PC-9 (cell line): ENCODE measurements around the gene CFAP97D2. TPM values are rescaled to one million over a fixed set of nuclear protein-coding genes. Genes with fewer than 3 reads are reported as not detected.

Experiments used
- BruUV-seq: library from RNA; stranded (reverse); fragments of 400-500 nt; replicated peaks from 2 replicates; lab custom pipeline; 2021; lab: Mats Ljungman, UMichigan
- CTCF ChIA-PET: fragments of 300-600 bp; sonication (Branson Sonifier 250); formaldehyde crosslinking; loops from one replicate; lab custom pipeline; 2022; ENCODE audit warnings: antibody characterized with exemption; lab: Charles Lee
- POLR2A ChIA-PET: fragments of 300-600 bp; sonication (Branson Sonifier 250); formaldehyde crosslinking; loops from one replicate; lab custom pipeline; 2022; ENCODE audit warnings: antibody characterized with exemption; ENCODE audit not compliant: unreplicated experiment; lab: Charles Lee
- DNase-seq, 2 experiments: peaks; one replicate each; pipeline versions ENCODE4 v3.0.0 to v3.0.0-alpha.2; 2015 to 2022; ENCODE audit warnings: mixed read lengths in 1 of 2
- H2AFZ ChIP-seq: fragments of 200-600 bp; sonication (generic); 2 replicates; pipeline ENCODE4 v1.8.1; 2017; ENCODE audit warnings: antibody characterized with exemption
- H3F3A ChIP-seq: fragments of 200-600 bp; sonication (generic); 2 replicates; pipeline ENCODE4 v1.8.1; 2017; ENCODE audit warnings: antibody characterized with exemption, mild to moderate bottlenecking, low read depth; ENCODE audit not compliant: insufficient read depth
- H3K27ac ChIP-seq: fragments of 200-600 bp; sonication (generic); 2 replicates; pipeline ENCODE4 v1.6.1; 2016; ENCODE audit warnings: mixed run types
- H3K27me3 ChIP-seq: fragments of 200-600 bp; sonication (generic); 2 replicates; pipeline ENCODE4 v1.6.1; 2016; ENCODE audit warnings: low read depth, mixed run types; ENCODE audit not compliant: insufficient read depth
- H3K36me3 ChIP-seq: fragments of 200-600 bp; sonication (generic); 2 replicates; pipeline ENCODE4 v1.6.1; 2016; ENCODE audit warnings: low read depth, mixed run types
- H3K4me1 ChIP-seq: fragments of 200-600 bp; sonication (generic); replicated peaks from 2 replicates; pipeline ENCODE4 v1.6.1; 2016; ENCODE audit warnings: mixed run types; ENCODE audit not compliant: insufficient read depth
- H3K4me2 ChIP-seq: fragments of 200-600 bp; sonication (generic); 2 replicates; pipeline ENCODE4 v1.6.1; 2017; ENCODE audit warnings: mixed run types
- H3K4me3 ChIP-seq: fragments of 200-600 bp; sonication (generic); 2 replicates; pipeline ENCODE4 v1.6.1; 2016; ENCODE audit warnings: mixed run types
- H3K79me2 ChIP-seq: fragments of 200-600 bp; sonication (generic); 2 replicates; pipeline ENCODE4 v1.6.1; 2017; ENCODE audit warnings: low read depth, mixed run types
- H3K9me2 ChIP-seq: fragments of 200-600 bp; sonication (generic); 2 replicates; pipeline ENCODE4 v1.8.1; 2017; ENCODE audit warnings: mild to moderate bottlenecking; ENCODE audit not compliant: insufficient read depth
- H3K9me3 ChIP-seq: fragments of 200-600 bp; sonication (generic); 2 replicates; pipeline ENCODE4 v1.8.1; 2016; ENCODE audit warnings: low read depth; ENCODE audit not compliant: insufficient read depth
- H4K20me1 ChIP-seq: fragments of 200-600 bp; sonication (generic); 2 replicates; pipeline ENCODE4 v1.8.1; 2017; ENCODE audit not compliant: insufficient read depth
- EZH2 ChIP-seq: fragments of 200-600 bp; sonication (generic); IDR thresholded peaks from 2 replicates; pipeline ENCODE4 v1.8.0; 2017; ENCODE audit warnings: antibody characterized with exemption, low read depth
- intact Hi-C: fragments of 100-400 bp; cut with micrococcal nuclease; formaldehyde crosslinking; loops from one replicate; pipeline ENCODE4 v1.10.0; 2022; ENCODE audit not compliant: unreplicated experiment
- total RNA-seq: library from RNA; stranded (reverse); gene quantifications from 2 replicates; pipeline ENCODE4 v1.2.3, GENCODE V29; 2021
- TF ChIP-seq, protein P1 (sequence below): fragments of 200-600 bp; sonication (generic); conservative IDR thresholded peaks from 2 replicates; pipeline ENCODE4 v1.6.1; 2017; ENCODE audit warnings: mixed run types, antibody characterized with exemption, mild to moderate bottlenecking, moderate library complexity

Gene CFAP97D2
- total RNA-seq, 1 experiment from 2014 or later = not detected

DNA sequence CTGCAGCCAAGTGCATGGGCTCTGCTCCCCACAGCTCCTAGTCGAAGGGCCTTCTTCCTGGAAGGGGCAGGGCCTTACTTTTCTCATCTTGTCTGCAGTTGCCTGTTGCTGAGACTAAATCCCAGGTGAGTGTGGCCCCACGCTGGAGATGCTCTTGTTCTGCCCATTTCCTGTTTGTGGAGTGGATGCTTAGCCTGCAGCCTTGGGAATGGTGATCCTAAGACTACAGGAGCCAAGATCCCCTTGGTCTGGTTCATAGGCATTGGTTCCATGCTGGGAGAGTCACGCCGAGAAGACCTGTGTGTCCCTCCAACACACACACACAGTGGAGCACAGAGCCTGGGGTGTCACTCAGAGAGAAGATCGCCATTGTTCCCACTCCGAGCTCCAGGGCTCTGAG, 23.5 kb downstream of the CFAP97D2 start:
- no peak for DNase-seq
- TF ChIP-seq EZH2 = no peak
- TF ChIP-seq, protein P1, sequence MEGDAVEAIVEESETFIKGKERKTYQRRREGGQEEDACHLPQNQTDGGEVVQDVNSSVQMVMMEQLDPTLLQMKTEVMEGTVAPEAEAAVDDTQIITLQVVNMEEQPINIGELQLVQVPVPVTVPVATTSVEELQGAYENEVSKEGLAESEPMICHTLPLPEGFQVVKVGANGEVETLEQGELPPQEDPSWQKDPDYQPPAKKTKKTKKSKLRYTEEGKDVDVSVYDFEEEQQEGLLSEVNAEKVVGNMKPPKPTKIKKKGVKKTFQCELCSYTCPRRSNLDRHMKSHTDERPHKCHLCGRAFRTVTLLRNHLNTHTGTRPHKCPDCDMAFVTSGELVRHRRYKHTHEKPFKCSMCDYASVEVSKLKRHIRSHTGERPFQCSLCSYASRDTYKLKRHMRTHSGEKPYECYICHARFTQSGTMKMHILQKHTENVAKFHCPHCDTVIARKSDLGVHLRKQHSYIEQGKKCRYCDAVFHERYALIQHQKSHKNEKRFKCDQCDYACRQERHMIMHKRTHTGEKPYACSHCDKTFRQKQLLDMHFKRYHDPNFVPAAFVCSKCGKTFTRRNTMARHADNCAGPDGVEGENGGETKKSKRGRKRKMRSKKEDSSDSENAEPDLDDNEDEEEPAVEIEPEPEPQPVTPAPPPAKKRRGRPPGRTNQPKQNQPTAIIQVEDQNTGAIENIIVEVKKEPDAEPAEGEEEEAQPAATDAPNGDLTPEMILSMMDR = no peak
- no peaks in the 10 kb centered on the region for H3K4me1 ChIP-seq
- ChIA-PET CTCF (no interaction called here), POLR2A (no interaction called here)
- no peaks in the 10 kb centered on the region for H3K79me2 ChIP-seq
- no peaks in the 10 kb centered on the region for H3K36me3 ChIP-seq
- H3K9me2 ChIP-seq = no peaks in the 10 kb centered on the region
- H2AFZ ChIP-seq = no peak overlapping the region
- no TSS peak for BruUV-seq
- H3K27me3 ChIP-seq = no peaks in the 10 kb centered on the region
- no peak overlapping the region for H3K27ac ChIP-seq
- H3F3A ChIP-seq = no peaks in the 10 kb centered on the region
- H3K9me3 ChIP-seq = no peaks in the 10 kb centered on the region; the same call in 1 of the 2 replicates
- intact Hi-C loops = no loop called here
- no peak overlapping the region for H3K4me2 ChIP-seq
- no peaks in the 10 kb centered on the region for H4K20me1 ChIP-seq
- H3K4me3 ChIP-seq = no peak overlapping the region

DNA sequence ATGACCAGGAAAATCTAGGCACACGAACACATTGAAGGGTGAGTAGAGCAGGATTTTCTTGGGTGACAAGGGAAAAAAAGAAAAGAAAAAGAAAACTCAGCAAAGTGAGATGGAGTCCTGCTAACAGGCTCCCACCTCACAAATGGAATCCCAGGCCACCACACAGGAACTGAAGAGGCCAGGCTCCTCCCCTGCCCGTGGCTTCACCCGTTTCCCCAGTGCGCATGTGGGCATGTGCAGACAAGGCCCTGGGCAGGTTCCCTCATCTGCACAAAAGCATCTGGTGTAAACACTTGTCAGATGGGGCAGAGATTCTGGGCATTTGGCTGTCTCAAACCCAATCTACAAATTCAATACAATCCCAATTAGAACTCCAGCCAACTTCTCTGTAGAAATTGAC, 24.5 kb downstream of the CFAP97D2 start:
- ChIA-PET CTCF (interaction anchor here (0.6 kb wide), 1 partner anchor 267 kb away, joined by 3 read pairs; no protein-coding TSS in a partner anchor), POLR2A (no interaction called here)
- TF ChIP-seq, protein P1 = no peak
- TF ChIP-seq EZH2 = no peak
- DNase-seq = no peak
- Histone ChIP-seq H4K20me1 (no peaks in the 10 kb centered on the region), H3K9me2 (no peaks in the 10 kb centered on the region), H3K36me3 (no peaks in the 10 kb centered on the region), H3K4me3 (no peak overlapping the region), H3K27me3 (no peaks in the 10 kb centered on the region), H3K9me3 (no peaks in the 10 kb centered on the region; the same call in 1 of the 2 replicates), H3K27ac (no peak overlapping the region), H3K4me2 (no peak overlapping the region), H3K79me2 (no peaks in the 10 kb centered on the region), H2AFZ (no peak overlapping the region), H3F3A (no peaks in the 10 kb centered on the region), H3K4me1 (no peaks in the 10 kb centered on the region)
- BruUV-seq = no TSS peak
- intact Hi-C loops = no loop called here

DNA sequence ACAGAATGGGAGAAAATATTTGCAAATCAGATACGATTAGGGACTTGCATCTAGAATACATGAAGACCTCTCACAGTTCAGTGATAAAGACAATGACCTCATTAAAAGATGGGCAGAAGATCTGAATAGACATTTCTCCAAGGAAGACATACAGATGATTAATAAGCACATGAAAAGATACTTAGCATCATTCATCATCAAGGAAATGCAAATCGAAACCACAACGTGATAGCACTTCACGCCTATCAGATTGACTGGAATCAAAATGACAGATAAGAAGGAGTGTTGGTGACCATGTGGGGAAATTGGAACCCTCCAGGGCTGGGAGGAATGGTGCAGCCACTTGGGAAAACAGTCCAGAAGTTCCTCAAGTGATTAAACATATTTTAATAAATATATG, 25.8 kb downstream of the CFAP97D2 start:
- POLR2A ChIA-PET = no interaction called here

More for the DNA sequence above, 25.8 kb downstream of the CFAP97D2 start:
- Histone ChIP-seq H3K4me3 (no peak overlapping the region), H3K9me2 (no peaks in the 10 kb centered on the region), H3K4me1 (no peaks in the 10 kb centered on the region), H3K9me3 (no peaks in the 10 kb centered on the region; the same call in 1 of the 2 replicates), H3K4me2 (no peak overlapping the region), H3F3A (no peaks in the 10 kb centered on the region), H4K20me1 (no peaks in the 10 kb centered on the region), H3K27ac (no peak overlapping the region), H2AFZ (no peak overlapping the region), H3K79me2 (no peaks in the 10 kb centered on the region), H3K27me3 (no peaks in the 10 kb centered on the region), H3K36me3 (no peaks in the 10 kb centered on the region)
- CTCF ChIA-PET = no interaction called here
- intact Hi-C loops = no loop called here
- no peak for DNase-seq
- TF ChIP-seq, protein P1 = no peak
- no peak for TF ChIP-seq EZH2
- BruUV-seq = no TSS peak
